DND-41 (cell line): ENCODE data around the gene KIAA1328.
"Not testable (repeated sequence)": the region's sequence is repeated elsewhere in the genome, so short reads cannot be mapped to it uniquely, and the experiment has no call there.

Source experiments
- ATAC-seq: fragments of 200-7000 bp; cut with Tn5 transposase; 3 replicates; pipeline ENCODE4 v1.9.1; 2021; ENCODE audit warnings: low read depth; ENCODE audit not compliant: insufficient read depth
- DNase-seq: peaks from one replicate; pipeline ENCODE4 v3.0.0-alpha.2; 2020
- H2AFZ ChIP-seq: 2 replicates; pipeline ENCODE4 v1.6.0; 2012; ENCODE audit warnings: low read depth, low read length
- H3K27ac ChIP-seq: 2 replicates; pipeline ENCODE4 v1.5.1; 2012; ENCODE audit warnings: low read length, inconsistent platforms
- H3K27me3 ChIP-seq: fragments of 200-600 bp; sonication (generic); 2 replicates; pipeline ENCODE4 v1.6.0; 2012; ENCODE audit warnings: low read length, mild to moderate bottlenecking, inconsistent platforms; ENCODE audit not compliant: insufficient read depth, poor library complexity
- H3K36me3 ChIP-seq: 2 replicates; pipeline ENCODE4 v1.5.1; 2012; ENCODE audit warnings: low read length, inconsistent platforms; ENCODE audit not compliant: insufficient read depth
- H3K4me1 ChIP-seq: 2 replicates; pipeline ENCODE4 v1.5.1; 2012; ENCODE audit warnings: mild to moderate bottlenecking, low read length; ENCODE audit not compliant: insufficient read depth
- H3K4me2 ChIP-seq: 2 replicates; pipeline ENCODE4 v1.6.0; 2012; ENCODE audit warnings: mild to moderate bottlenecking, moderate library complexity, low read length, inconsistent platforms; ENCODE audit not compliant: insufficient read depth
- H3K4me3 ChIP-seq, 2 experiments: fragments of 200-600 bp in 1 of 2; shearing (Covaris generic) in 1 of 2; 2 replicates each; pipeline ENCODE4 v1.5.1; 2012 to 2016; ENCODE audit warnings: inconsistent platforms in 2 of 2, low read length in 2 of 2, mild to moderate bottlenecking in 2 of 2, low read depth in 1 of 2, moderate library complexity in 1 of 2
- H3K79me2 ChIP-seq: 2 replicates; pipeline ENCODE4 v1.6.0; 2012; ENCODE audit warnings: low read length, inconsistent platforms; ENCODE audit not compliant: insufficient read depth
- H3K9ac ChIP-seq: 2 replicates; pipeline ENCODE4 v1.6.0; 2012; ENCODE audit warnings: low read depth, mild to moderate bottlenecking, inconsistent platforms, low read length, moderate library complexity
- H3K9me3 ChIP-seq: 2 replicates; pipeline ENCODE4 v1.5.1; 2012; ENCODE audit warnings: low read length, moderate library complexity, mild to moderate bottlenecking, inconsistent platforms; ENCODE audit not compliant: insufficient read depth, severe bottlenecking
- H4K20me1 ChIP-seq: 2 replicates; pipeline ENCODE4 v1.6.0; 2012; ENCODE audit warnings: low read length; ENCODE audit not compliant: insufficient read depth
- CTCF ChIP-seq: IDR thresholded peaks from 2 replicates; pipeline ENCODE4 v1.5.1; 2012; ENCODE audit warnings: borderline replicate concordance, low read length, moderate library complexity, mild to moderate bottlenecking; ENCODE audit not compliant: poor library complexity, severe bottlenecking; ENCODE audit errors: extremely low read depth
- EZH2 ChIP-seq: IDR thresholded peaks from 3 replicates; pipeline ENCODE4 v1.6.1; 2012; ENCODE audit warnings: borderline replicate concordance, low read depth, mild to moderate bottlenecking, moderate library complexity, low read length, inconsistent platforms; ENCODE audit not compliant: severe bottlenecking

Gene KIAA1328

GRCh38 chr18:36872329-36872728 is 43.4 kb downstream of the KIAA1328 start:
- H3K27me3 ChIP-seq, result no peaks in the 10 kb centered on the region
- H2AFZ ChIP-seq, result no peak overlapping the region
- no peak overlapping the region for H3K9ac ChIP-seq
- no peaks in the 10 kb centered on the region for H3K79me2 ChIP-seq
- H3K4me3 ChIP-seq, result no peak overlapping the region
- DNase-seq (no peak), ATAC-seq (no peak)
- no peak overlapping the region for H3K4me2 ChIP-seq
- H4K20me1 ChIP-seq, result no peaks in the 10 kb centered on the region
- no peaks in the 10 kb centered on the region; the same call in 1 of the 2 replicates for H3K4me1 ChIP-seq
- no peak for TF ChIP-seq CTCF
- TF ChIP-seq EZH2, result no peak
- no peak overlapping the region for H3K27ac ChIP-seq
- H3K9me3 ChIP-seq, result no peaks in the 10 kb centered on the region
- peaks cover 3% of the 10 kb centered on the region; the same call in 1 of the 2 replicates for H3K36me3 ChIP-seq

DNA sequence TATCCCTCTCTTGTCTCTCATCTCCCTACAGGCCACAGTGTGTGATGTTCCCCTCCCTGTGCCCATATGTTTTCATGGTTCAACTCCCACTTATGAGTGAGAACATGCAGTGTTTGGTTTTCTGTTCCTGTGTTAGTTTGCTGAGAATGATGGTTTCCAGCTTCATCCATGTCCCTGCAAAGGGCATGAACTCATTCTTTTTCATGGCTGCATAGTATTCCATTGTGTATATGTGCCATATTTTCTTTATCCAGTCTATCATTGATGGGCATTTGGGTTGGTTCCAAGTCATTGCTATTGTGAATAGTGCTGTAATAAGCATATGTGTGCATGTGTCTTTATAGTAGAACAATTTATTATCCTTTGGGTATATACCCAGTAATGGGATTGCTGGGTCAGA is 44.9 kb downstream of the KIAA1328 start:
- H3K27me3 ChIP-seq, H3K9ac ChIP-seq, H3K79me2 ChIP-seq, ATAC-seq, H2AFZ ChIP-seq, H3K4me1 ChIP-seq, H3K4me2 ChIP-seq, DNase-seq, H3K9me3 ChIP-seq, H3K27ac ChIP-seq, H3K4me3 ChIP-seq, H4K20me1 ChIP-seq, H3K36me3 ChIP-seq: not testable (repeated sequence)

- not testable (repeated sequence) for H3K9me3 ChIP-seq, H3K79me2 ChIP-seq, H3K27ac ChIP-seq, DNase-seq, H3K4me1 ChIP-seq, H4K20me1 ChIP-seq, H3K36me3 ChIP-seq, H3K9ac ChIP-seq, H3K27me3 ChIP-seq, H3K4me2 ChIP-seq, ATAC-seq, H3K4me3 ChIP-seq, H2AFZ ChIP-seq
Observed at GRCh38 chr18:36879796-36880195, 50.9 kb downstream of the KIAA1328 start.

DNA sequence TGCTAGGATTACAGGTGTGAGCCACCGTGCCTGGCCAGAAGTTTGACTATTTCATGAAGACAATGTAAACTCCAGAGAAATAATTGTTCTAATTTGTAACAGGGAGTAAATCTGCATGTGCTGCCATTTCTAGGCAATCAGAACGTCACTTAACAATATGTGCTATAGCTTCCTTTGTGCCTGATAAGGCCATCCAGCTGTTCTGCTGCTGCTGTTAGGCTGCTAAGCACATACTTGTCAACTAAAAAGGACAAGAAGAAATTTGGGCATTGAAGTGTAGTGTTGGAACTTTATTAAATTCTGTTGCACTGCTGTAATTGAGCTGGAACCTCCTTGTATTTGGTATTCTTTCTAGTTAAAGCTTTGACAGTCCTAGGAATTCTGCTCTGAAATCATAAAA is 57.1 kb downstream of the KIAA1328 start:
- no peak for TF ChIP-seq CTCF
- TF ChIP-seq EZH2, result no peak
- Histone ChIP-seq H3K36me3 (peaks cover 4% of the 10 kb centered on the region; the same call in 1 of the 2 replicates), H2AFZ (no peak overlapping the region), H4K20me1 (no peaks in the 10 kb centered on the region), H3K27me3 (no peaks in the 10 kb centered on the region), H3K27ac (no peak overlapping the region), H3K9me3 (no peaks in the 10 kb centered on the region), H3K4me3 (no peak overlapping the region), H3K79me2 (no peaks in the 10 kb centered on the region), H3K9ac (no peak overlapping the region), H3K4me1 (peaks cover 30% of the 10 kb centered on the region), H3K4me2 (no peak overlapping the region)
- ATAC-seq, result no peak
- no peak for DNase-seq
